ENCODE results near the gene TCHP. TPM values are rescaled to one million over a fixed set of nuclear protein-coding genes. Genes with fewer than 3 reads are reported as not detected.

Gene TCHP
- total RNA-seq, 2 experiments from 2014 or later, result 13.3 to 29.8 TPM

DNA sequence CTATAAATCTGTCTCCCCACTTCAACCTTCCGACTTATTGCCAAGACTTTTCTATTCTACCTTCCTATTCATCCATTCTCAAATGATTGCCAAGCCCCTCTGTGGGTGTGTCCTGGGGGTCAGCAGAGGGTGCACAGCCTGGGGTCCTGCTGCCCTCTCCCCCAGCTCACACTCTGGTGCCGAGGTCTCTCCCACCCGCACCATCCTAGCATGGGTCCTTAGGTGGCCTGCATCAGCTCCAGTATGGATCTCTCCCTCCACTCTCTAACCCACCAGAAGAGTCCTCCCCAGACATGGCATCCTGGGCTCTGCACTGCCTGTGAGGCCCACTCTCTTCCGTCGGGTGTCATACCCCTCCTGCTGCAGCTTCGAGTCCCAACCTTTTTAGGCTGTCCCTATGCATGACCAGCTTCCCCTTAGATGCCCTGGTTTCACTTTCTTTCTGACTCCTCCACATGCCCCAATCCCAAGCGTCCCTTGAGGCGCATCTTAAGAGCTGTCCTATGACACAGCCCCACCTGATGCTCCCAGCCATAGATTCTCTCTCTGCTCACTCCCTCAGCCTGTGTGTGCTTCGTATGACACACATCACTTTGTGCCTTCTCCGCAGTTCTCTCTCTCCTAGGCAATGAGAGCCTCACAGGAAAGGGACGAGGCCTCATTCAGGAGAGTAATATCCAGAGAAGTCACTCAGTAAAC is 52.2 kb downstream of the TCHP start:
- Histone ChIP-seq H3K4me1 (ENCODE audit: insufficient read depth, low read length, poor library complexity, severe bottlenecking) (peaks cover 4% of the 10 kb centered on the region), H3K4me2 (ENCODE audit: low read length) (no peak overlapping the region), H2AFZ (ENCODE audit: low read length) (no peak overlapping the region), H3K27ac (ENCODE audit: low read depth, low read length, poor library complexity, severe bottlenecking) (no peak overlapping the region), H3K4me3 (ENCODE audit: low read depth, low read length, poor library complexity, severe bottlenecking) (no peak overlapping the region), H4K20me1 (ENCODE audit: insufficient read depth, low read length) (no peaks in the 10 kb centered on the region), H3K9me2 (ENCODE audit: insufficient read depth, low read length) (no peaks in the 10 kb centered on the region), H3K79me2 (ENCODE audit: insufficient read depth, low read depth, low read length) (no peaks in the 10 kb centered on the region), H3K9me3 (ENCODE audit: low read length) (no peaks in the 10 kb centered on the region), H3K36me3 (ENCODE audit: insufficient read depth, low read length) (peaks cover 95% of the 10 kb centered on the region)
- CTCF ChIA-PET (ENCODE audit: unreplicated experiment), result no interaction called here
- no peak for DNase-seq (ENCODE audit: low spot score)
- no peak for TF ChIP-seq EZH2phosphoT487 (IDR thresholded peaks at IDR 0.05; ENCODE audit: borderline replicate concordance, low read depth, low read length)
- TF ChIP-seq, protein P1, sequence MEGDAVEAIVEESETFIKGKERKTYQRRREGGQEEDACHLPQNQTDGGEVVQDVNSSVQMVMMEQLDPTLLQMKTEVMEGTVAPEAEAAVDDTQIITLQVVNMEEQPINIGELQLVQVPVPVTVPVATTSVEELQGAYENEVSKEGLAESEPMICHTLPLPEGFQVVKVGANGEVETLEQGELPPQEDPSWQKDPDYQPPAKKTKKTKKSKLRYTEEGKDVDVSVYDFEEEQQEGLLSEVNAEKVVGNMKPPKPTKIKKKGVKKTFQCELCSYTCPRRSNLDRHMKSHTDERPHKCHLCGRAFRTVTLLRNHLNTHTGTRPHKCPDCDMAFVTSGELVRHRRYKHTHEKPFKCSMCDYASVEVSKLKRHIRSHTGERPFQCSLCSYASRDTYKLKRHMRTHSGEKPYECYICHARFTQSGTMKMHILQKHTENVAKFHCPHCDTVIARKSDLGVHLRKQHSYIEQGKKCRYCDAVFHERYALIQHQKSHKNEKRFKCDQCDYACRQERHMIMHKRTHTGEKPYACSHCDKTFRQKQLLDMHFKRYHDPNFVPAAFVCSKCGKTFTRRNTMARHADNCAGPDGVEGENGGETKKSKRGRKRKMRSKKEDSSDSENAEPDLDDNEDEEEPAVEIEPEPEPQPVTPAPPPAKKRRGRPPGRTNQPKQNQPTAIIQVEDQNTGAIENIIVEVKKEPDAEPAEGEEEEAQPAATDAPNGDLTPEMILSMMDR (conservative IDR thresholded peaks at IDR 0.05; ENCODE audit: low read length), result no peak
- intact Hi-C loops (cut with micrococcal nuclease; ENCODE audit: unreplicated experiment), result no loop called here
- no TSS peak for BruUV-seq (replicated peaks)
- POLR2A ChIA-PET, result interaction anchor here (1.3 kb wide), 1 partner anchor 46 kb away, joined by 4 read pairs; the partner anchor contains the start of gene ANKRD13A

GRCh38 chr12:109952873-109953272 is 52.8 kb downstream of the TCHP start:
- Histone ChIP-seq H3K27ac (ENCODE audit: low read depth, low read length, poor library complexity, severe bottlenecking) (no peak overlapping the region), H3K9me3 (ENCODE audit: low read length) (no peaks in the 10 kb centered on the region), H3K9me2 (ENCODE audit: insufficient read depth, low read length) (no peaks in the 10 kb centered on the region), H3K4me3 (ENCODE audit: low read depth, low read length, poor library complexity, severe bottlenecking) (no peak overlapping the region), H3K4me1 (ENCODE audit: insufficient read depth, low read length, poor library complexity, severe bottlenecking) (peaks cover under 1% of the 10 kb centered on the region), H4K20me1 (ENCODE audit: insufficient read depth, low read length) (no peaks in the 10 kb centered on the region), H3K79me2 (ENCODE audit: insufficient read depth, low read depth, low read length) (no peaks in the 10 kb centered on the region), H3K36me3 (ENCODE audit: insufficient read depth, low read length) (peaks cover 95% of the 10 kb centered on the region), H2AFZ (ENCODE audit: low read length) (no peak overlapping the region), H3K4me2 (ENCODE audit: low read length) (no peak overlapping the region)
- intact Hi-C loops (cut with micrococcal nuclease; ENCODE audit: unreplicated experiment), result no loop called here
- TF ChIP-seq, protein P1 (conservative IDR thresholded peaks at IDR 0.05; ENCODE audit: low read length), result no peak
- no peak for TF ChIP-seq EZH2phosphoT487 (IDR thresholded peaks at IDR 0.05; ENCODE audit: borderline replicate concordance, low read depth, low read length)
- POLR2A ChIA-PET, result interaction anchor here (1.3 kb wide), 1 partner anchor 46 kb away, joined by 4 read pairs; the partner anchor contains the start of gene ANKRD13A
- no peak for DNase-seq (ENCODE audit: low spot score)
- no TSS peak for BruUV-seq (replicated peaks)
- CTCF ChIA-PET (ENCODE audit: unreplicated experiment), result no interaction called here

- Histone ChIP-seq H3K79me2 (ENCODE audit: insufficient read depth, low read depth, low read length) (no peaks in the 10 kb centered on the region), H3K9me2 (ENCODE audit: insufficient read depth, low read length) (no peaks in the 10 kb centered on the region), H3K36me3 (ENCODE audit: insufficient read depth, low read length) (peaks cover 94% of the 10 kb centered on the region), H3K9me3 (ENCODE audit: low read length) (no peaks in the 10 kb centered on the region), H2AFZ (ENCODE audit: low read length) (no peak overlapping the region), H3K4me1 (ENCODE audit: insufficient read depth, low read length, poor library complexity, severe bottlenecking) (no peaks in the 10 kb centered on the region), H3K4me3 (ENCODE audit: low read depth, low read length, poor library complexity, severe bottlenecking) (no peak overlapping the region), H3K27ac (ENCODE audit: low read depth, low read length, poor library complexity, severe bottlenecking) (no peak overlapping the region), H3K4me2 (ENCODE audit: low read length) (no peak overlapping the region), H4K20me1 (ENCODE audit: insufficient read depth, low read length) (no peaks in the 10 kb centered on the region)
- intact Hi-C loops (cut with micrococcal nuclease; ENCODE audit: unreplicated experiment), result no loop called here
- DNase-seq (ENCODE audit: low spot score), result no peak
- CTCF ChIA-PET (ENCODE audit: unreplicated experiment), result interaction anchor here (0.6 kb wide), 1 partner anchor 46 kb away, joined by 9 read pairs; the partner anchor contains the start of gene ANKRD13A
- TF ChIP-seq, protein P1 (conservative IDR thresholded peaks at IDR 0.05; ENCODE audit: low read length), result no peak
- TF ChIP-seq EZH2phosphoT487 (IDR thresholded peaks at IDR 0.05; ENCODE audit: borderline replicate concordance, low read depth, low read length), result no peak
- POLR2A ChIA-PET, result interaction anchor here (0.6 kb wide), 1 partner anchor 408 kb away, joined by 4 read pairs; no protein-coding TSS in a partner anchor
- no TSS peak for BruUV-seq (replicated peaks)
Observed at GRCh38 chr12:109953656-109954055, 53.6 kb downstream of the TCHP start.
